GM06990 (cell line): ENCODE results near the gene WIPF3.
A peak's percentile ranks its signal among the peaks of the same experiment; 100 is the strongest.
"Not testable (repeated sequence)": the region's sequence is repeated elsewhere in the genome, so short reads cannot be mapped to it uniquely, and the experiment has no call there.

Experiments
- DNase-seq: peaks from one replicate; pipeline ENCODE4 v3.0.0-alpha.2; 2011; ENCODE audit not compliant: insufficient read length; ENCODE audit errors: extremely low read depth
- H3K27me3 ChIP-seq: replicated peaks from 2 replicates; pipeline ENCODE4 v1.6.0; 2011; ENCODE audit warnings: low read length; ENCODE audit not compliant: control insufficient read depth, insufficient read depth
- H3K36me3 ChIP-seq: 2 replicates; pipeline ENCODE4 v1.5.1; 2011; ENCODE audit warnings: low read length; ENCODE audit not compliant: control insufficient read depth, insufficient read depth
- H3K4me3 ChIP-seq: replicated peaks from 2 replicates; pipeline ENCODE4 v1.5.1; 2011; ENCODE audit warnings: low read depth, mild to moderate bottlenecking, control low read depth, low read length
- CTCF ChIP-seq: IDR thresholded peaks from 2 replicates; pipeline ENCODE4 v1.5.1; 2011; ENCODE audit warnings: low read length, control low read depth, mild to moderate bottlenecking, inconsistent platforms; ENCODE audit not compliant: insufficient read depth, poor library complexity, severe bottlenecking

Gene WIPF3

DNA sequence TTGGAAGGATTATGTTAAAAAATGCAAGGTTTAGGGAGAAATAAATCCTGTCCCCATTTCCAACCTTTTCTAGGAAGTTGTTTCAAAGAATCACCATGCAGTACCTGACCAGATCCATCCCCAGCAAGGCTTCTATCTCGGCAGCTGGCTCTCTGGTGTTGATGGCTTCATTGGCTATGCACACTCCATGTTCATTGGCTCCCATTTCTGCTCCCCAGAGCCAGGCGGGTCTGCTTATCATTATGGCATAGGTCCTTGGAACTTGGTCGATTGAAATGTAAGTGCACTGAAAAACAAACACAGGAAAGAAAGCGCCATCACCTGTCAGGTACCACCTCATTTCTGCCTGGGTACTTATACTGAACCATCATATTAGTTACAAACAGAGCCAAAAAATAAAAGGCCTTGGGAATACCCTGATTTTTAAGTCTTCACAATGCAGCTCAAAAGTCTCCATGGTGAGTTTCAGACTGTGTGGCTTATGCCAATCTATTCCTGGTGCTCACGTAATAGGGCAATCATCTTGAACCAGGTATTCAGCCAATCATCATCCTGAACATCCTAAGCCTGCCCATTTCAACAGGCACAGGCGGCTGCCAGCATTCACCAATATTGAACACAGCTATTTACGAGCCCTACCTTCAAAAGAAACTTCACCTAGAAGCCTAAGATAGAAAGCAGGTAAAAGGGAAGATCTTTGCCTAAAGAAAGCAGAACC lies 148.9 kb downstream of the WIPF3 start:
- H3K27me3 ChIP-seq = no peaks in the 10 kb centered on the region
- H3K36me3 ChIP-seq = peaks cover 24% of the 10 kb centered on the region
- TF ChIP-seq CTCF = no peak
- no peak for DNase-seq
- no peak overlapping the region for H3K4me3 ChIP-seq

DNA sequence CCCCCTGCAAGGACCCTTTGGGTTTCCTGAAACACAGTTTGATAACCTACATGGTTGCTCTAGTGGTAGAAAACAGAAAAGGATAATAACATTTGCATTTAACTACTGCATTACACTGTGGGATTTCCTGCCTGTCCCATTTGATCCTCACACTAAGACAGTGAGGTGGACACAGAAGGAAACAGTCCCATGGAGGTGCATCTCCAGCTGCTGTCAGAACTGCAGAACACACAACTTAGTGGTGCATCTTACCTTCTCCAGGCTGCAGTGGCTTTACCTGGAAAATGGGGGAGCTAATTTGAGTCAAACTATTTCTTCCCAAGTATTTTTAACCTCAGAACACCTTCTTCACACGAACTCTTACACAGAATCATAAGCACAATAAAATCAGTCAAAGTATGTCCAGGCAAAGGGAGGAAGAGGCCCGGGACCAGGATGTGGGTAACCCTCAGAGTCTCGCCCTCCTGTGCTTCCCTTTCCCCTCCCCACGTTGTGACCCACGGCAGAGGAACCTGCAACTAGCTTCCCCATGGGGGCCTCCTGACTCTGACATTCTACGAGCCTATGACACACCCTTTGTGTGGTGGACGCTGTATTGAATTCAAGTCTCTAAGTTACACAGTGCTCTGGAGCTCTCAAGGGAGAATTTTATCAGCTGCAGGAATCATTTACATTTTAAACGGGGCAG lies 149.6 kb downstream of the WIPF3 start:
- TF ChIP-seq CTCF = no peak
- Histone ChIP-seq H3K27me3 (no peaks in the 10 kb centered on the region), H3K36me3 (peaks cover 17% of the 10 kb centered on the region), H3K4me3 (no peak overlapping the region)
- DNase-seq = peak; percentile 15

GRCh38 chr7:29956487-29956836 lies 150.2 kb downstream of the WIPF3 start:
- DNase-seq = no peak
- no peak for TF ChIP-seq CTCF
- Histone ChIP-seq H3K27me3 (no peaks in the 10 kb centered on the region), H3K4me3 (no peak overlapping the region), H3K36me3 (peaks cover 13% of the 10 kb centered on the region)

DNA sequence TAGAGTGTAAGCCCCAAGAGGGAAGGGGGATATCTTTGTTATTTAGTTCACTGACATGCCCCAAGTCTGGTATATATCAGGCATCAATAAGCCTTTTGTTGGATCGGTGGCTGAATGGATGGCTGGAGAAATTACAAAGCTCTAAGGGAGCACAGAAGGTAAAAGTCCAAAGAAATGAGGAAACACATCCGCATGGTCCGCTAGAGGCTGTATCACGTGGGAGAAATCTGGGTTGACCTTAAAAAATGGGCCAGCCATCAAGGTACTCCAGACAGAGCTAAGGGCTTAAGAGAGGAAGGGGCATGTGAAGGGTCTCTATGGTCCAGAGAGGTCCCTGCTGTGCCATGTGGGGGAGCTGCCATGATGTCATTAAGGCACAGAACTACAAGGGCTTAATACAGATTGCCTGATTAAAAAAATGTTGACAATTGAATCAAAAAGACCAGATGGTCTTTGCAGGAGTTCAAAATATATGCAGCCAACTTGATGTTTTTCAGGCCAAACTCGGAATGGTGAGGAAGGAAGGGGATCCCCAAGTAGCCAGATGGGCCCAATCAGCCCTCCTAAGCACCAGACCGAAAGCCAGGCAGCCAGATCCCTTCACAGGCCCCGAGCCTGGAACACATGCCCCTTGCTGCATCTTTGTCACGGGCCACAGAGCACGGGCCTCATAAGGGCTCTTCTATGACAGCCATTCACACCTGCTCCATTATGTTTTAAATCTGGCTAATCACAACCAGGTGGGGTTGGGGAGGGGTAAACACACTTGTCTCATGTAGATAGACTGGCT lies 151.4 kb downstream of the WIPF3 start:
- no peak for TF ChIP-seq CTCF

GRCh38 chr7:29958667-29959358 lies 152.5 kb downstream of the WIPF3 start:
- peaks cover 8% of the 10 kb centered on the region for H3K36me3 ChIP-seq
- TF ChIP-seq CTCF = no peak
- no peak for DNase-seq
- H3K4me3 ChIP-seq = no peak overlapping the region
- no peaks in the 10 kb centered on the region for H3K27me3 ChIP-seq

More for the DNA sequence above, 151.4 kb downstream of the WIPF3 start:
- peaks cover 11% of the 10 kb centered on the region for H3K36me3 ChIP-seq
- H3K27me3 ChIP-seq = no peaks in the 10 kb centered on the region
- DNase-seq = no peak
- no peak overlapping the region for H3K4me3 ChIP-seq

- not testable (repeated sequence) for H3K36me3 ChIP-seq, DNase-seq, H3K4me3 ChIP-seq, H3K27me3 ChIP-seq
These were observed 155.3 kb downstream of the WIPF3 start for GRCh38 chr7:29961611-29962010.
